ACC112 (cell line): Measurements from ENCODE around the gene SNX25.
"Not testable (repeated sequence)": the region's sequence is repeated elsewhere in the genome, so short reads cannot be mapped to it uniquely, and the experiment has no call there.

Source experiments
- H2AFZ ChIP-seq: fragments of 200-600 bp; sonication (generic); one replicate; pipeline ENCODE4 v1.6.0; 2017; ENCODE audit warnings: antibody characterized with exemption, low read length; ENCODE audit not compliant: unreplicated experiment
- H3K27ac ChIP-seq: fragments of 200-600 bp; sonication (generic); 2 replicates; pipeline ENCODE4 v1.5.1; 2014; ENCODE audit warnings: low read depth, mild to moderate bottlenecking, antibody characterized with exemption, low read length, moderate library complexity
- H3K27me3 ChIP-seq: fragments of 200-600 bp; sonication (generic); 2 replicates; pipeline ENCODE4 v1.6.1; 2014; ENCODE audit warnings: mild to moderate bottlenecking, antibody characterized with exemption, low read length, moderate library complexity, mixed read lengths; ENCODE audit not compliant: insufficient read depth
- H3K36me3 ChIP-seq: fragments of 200-600 bp; sonication (generic); 2 replicates; pipeline ENCODE4 v1.6.1; 2016; ENCODE audit warnings: mild to moderate bottlenecking, antibody characterized with exemption, low read length, moderate library complexity, mixed read lengths; ENCODE audit not compliant: insufficient read depth
- H3K4me1 ChIP-seq: fragments of 200-600 bp; sonication (generic); one replicate; pipeline ENCODE4 v1.6.1; 2016; ENCODE audit warnings: low read length, mixed read lengths; ENCODE audit not compliant: insufficient read depth, unreplicated experiment, control insufficient read depth
- H3K4me3 ChIP-seq: fragments of 200-600 bp; sonication (generic); 2 replicates; pipeline ENCODE4 v1.5.1; 2014; ENCODE audit warnings: mild to moderate bottlenecking, low read depth, low read length
- H3K79me2 ChIP-seq: fragments of 200-600 bp; sonication (generic); one replicate; pipeline ENCODE4 v1.6.0; 2016; ENCODE audit warnings: low read length; ENCODE audit not compliant: control insufficient read depth, unreplicated experiment, insufficient read depth

SNX25 gene

DNA sequence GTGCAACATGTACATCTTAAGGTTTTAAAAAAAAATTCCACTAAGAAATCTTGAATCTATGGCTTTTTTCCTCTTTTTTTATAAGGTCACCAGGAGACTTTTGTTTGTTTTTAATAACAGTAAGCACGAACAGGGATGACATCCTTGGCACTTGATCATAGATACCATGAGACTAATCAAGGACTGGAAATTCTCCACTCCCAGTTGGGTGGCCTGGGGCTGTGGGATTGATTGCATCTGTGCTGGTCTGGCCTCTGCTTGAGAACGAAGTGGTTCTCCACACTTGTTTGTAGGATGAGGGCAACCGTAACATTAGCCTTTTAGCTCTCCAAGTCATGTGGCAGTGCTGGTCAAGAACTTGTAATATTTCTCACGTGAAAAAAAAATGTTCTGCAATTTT, 35.4 kb downstream of the SNX25 start:
- Histone ChIP-seq H3K27ac (no peak overlapping the region), H3K4me3 (no peak overlapping the region), H3K4me1 (peaks cover 24% of the 10 kb centered on the region), H3K27me3 (no peaks in the 10 kb centered on the region), H2AFZ (no peak overlapping the region), H3K36me3 (peaks cover 8% of the 10 kb centered on the region; the same call in 1 of the 2 replicates), H3K79me2 (peaks cover 29% of the 10 kb centered on the region)

GRCh38 chr4:185246453-185246852, 37.1 kb downstream of the SNX25 start:
- peaks cover 27% of the 10 kb centered on the region for H3K4me1 ChIP-seq
- no peak overlapping the region for H2AFZ ChIP-seq
- peaks cover 29% of the 10 kb centered on the region for H3K79me2 ChIP-seq
- H3K36me3 ChIP-seq: peaks cover 8% of the 10 kb centered on the region; the same call in 1 of the 2 replicates
- H3K4me3 ChIP-seq: peak overlapping the region; percentile 12; the same call in 1 of the 2 replicates
- no peak overlapping the region for H3K27ac ChIP-seq
- H3K27me3 ChIP-seq: no peaks in the 10 kb centered on the region

DNA sequence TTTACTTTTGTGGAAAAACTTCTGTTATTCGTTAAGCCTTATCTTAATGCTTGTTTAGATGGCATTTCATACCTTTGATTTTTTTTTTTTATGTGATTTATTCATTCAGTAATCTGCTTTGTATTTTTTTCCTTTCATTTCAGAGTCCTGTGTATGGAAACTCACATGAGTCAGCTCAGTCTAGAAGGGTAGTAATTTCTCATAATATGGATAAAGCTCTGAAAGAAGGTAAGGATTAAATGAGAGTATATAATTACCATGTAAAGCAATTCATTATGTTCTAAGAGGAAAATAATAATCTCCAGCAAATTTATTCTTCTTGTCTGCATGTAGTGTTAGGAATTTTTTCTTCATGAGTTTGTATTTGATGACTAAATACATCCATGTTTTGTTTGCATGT, 37.8 kb downstream of the SNX25 start:
- Histone ChIP-seq H3K79me2 (peaks cover 27% of the 10 kb centered on the region), H3K27ac (no peak overlapping the region), H2AFZ (no peak overlapping the region), H3K36me3 (peaks cover 3% of the 10 kb centered on the region; the same call in 1 of the 2 replicates), H3K4me3 (peak overlapping the region; percentile 12; the same call in 1 of the 2 replicates), H3K4me1 (peaks cover 28% of the 10 kb centered on the region), H3K27me3 (no peaks in the 10 kb centered on the region)

GRCh38 chr4:185248393-185249039, 39.1 kb downstream of the SNX25 start:
- H3K36me3 ChIP-seq: peaks cover 3% of the 10 kb centered on the region; the same call in 1 of the 2 replicates
- peaks cover 18% of the 10 kb centered on the region for H3K79me2 ChIP-seq
- H3K27me3 ChIP-seq: no peaks in the 10 kb centered on the region
- H2AFZ ChIP-seq: no peak overlapping the region
- H3K4me3 ChIP-seq: no peak overlapping the region
- peaks cover 20% of the 10 kb centered on the region for H3K4me1 ChIP-seq
- H3K27ac ChIP-seq: no peak overlapping the region

DNA sequence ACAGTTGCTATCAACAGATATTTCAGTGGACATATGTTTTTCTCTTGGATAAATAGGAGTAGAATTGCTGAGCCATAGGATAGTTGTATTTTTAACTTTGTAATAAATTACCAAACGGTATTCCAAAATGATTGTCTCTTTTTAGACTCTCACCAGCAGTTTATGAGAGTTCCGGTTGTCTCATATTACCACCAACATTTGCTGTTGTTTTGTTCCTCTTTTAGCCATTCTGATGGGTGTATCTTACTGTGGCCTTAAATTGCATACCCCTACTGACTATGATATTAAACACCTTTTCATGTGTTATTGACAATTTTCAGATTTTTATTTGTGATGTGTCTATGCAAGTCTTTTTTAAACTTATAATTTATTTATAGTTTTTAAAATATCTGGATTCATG, 39.7 kb downstream of the SNX25 start:
- H3K27me3 ChIP-seq: no peaks in the 10 kb centered on the region
- H3K4me1 ChIP-seq: peaks cover 21% of the 10 kb centered on the region
- peaks cover 13% of the 10 kb centered on the region for H3K79me2 ChIP-seq
- H3K27ac ChIP-seq: no peak overlapping the region
- no peak overlapping the region for H3K4me3 ChIP-seq
- H2AFZ ChIP-seq: no peak overlapping the region
- peaks cover 3% of the 10 kb centered on the region for H3K36me3 ChIP-seq

DNA sequence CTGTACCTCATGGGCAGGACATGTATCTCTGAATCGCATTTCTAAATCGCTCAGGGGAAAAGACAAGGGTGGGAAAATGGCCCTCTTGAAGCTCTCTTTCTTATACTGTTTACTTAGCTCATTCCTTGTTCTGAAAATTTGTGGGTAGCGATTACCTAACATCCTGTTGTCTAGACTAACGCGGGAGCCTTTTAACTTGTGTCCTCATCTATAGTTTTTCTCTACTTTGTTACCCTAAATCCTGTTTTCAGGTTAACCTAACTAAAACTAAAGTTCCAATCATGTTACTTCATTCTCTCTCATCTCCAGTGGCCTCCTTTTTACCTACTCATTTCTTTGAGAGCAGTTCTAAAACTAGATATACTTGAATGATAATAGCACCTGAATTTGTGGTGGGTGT, 45.0 kb downstream of the SNX25 start:
- H3K4me1 ChIP-seq: peaks cover 43% of the 10 kb centered on the region
- H3K27ac ChIP-seq: no peak overlapping the region
- H3K36me3 ChIP-seq: no peaks in the 10 kb centered on the region; the same call in none of the 2 replicates
- H3K79me2 ChIP-seq: no peaks in the 10 kb centered on the region
- no peaks in the 10 kb centered on the region for H3K27me3 ChIP-seq
- H2AFZ ChIP-seq: no peak overlapping the region
- H3K4me3 ChIP-seq: no peak overlapping the region

DNA sequence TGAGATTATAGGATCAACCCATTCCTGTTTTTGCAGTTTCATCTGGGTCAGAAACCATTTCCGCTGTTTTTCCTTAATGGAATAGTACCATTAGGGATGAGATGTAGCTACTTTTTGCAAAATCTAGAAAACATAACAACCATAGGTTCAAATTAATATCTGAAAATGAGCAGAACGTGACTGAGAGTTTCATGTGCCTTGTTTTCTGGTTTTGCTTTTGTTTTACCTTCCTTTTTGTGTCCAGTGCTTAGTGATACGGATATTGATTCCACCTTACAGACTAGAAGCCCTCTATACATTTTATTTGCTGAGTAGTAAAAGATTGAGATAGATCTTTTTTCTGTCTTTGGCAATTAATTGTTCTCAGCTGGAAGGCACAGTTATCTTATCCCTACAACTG, 46.5 kb downstream of the SNX25 start:
- no peaks in the 10 kb centered on the region for H3K79me2 ChIP-seq
- H3K4me3 ChIP-seq: peak overlapping the region; percentile 4; the same call in 1 of the 2 replicates
- no peaks in the 10 kb centered on the region for H3K27me3 ChIP-seq
- H3K36me3 ChIP-seq: no peaks in the 10 kb centered on the region; the same call in none of the 2 replicates
- H2AFZ ChIP-seq: no peak overlapping the region
- peaks cover 43% of the 10 kb centered on the region for H3K4me1 ChIP-seq
- H3K27ac ChIP-seq: no peak overlapping the region

DNA sequence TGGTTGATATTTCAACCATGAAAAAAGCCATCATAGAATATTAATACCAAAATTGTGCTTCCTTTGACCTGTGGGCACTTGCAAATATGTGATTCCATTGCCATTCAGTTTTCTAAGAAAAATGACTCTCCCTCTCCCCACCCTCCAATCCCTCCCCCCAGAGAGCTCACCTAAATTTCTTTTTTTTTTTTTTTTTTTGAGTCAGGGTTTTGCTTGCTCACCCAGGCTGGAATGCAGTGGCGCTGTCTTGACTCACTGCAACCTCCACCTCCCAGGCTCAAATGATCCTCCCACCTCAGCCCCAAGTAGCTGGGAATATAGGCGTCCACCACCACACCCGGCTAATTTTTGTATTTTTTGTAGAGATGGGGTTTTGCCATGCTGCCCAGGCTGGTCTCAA, 47.0 kb downstream of the SNX25 start:
- H3K36me3 ChIP-seq: no peaks in the 10 kb centered on the region; the same call in none of the 2 replicates
- H3K4me3 ChIP-seq: peak overlapping the region; percentile 4; the same call in 1 of the 2 replicates
- no peaks in the 10 kb centered on the region for H3K27me3 ChIP-seq
- peaks cover 40% of the 10 kb centered on the region for H3K4me1 ChIP-seq
- H2AFZ ChIP-seq: no peak overlapping the region
- no peaks in the 10 kb centered on the region for H3K79me2 ChIP-seq
- H3K27ac ChIP-seq: peak overlapping the region; percentile 55

DNA sequence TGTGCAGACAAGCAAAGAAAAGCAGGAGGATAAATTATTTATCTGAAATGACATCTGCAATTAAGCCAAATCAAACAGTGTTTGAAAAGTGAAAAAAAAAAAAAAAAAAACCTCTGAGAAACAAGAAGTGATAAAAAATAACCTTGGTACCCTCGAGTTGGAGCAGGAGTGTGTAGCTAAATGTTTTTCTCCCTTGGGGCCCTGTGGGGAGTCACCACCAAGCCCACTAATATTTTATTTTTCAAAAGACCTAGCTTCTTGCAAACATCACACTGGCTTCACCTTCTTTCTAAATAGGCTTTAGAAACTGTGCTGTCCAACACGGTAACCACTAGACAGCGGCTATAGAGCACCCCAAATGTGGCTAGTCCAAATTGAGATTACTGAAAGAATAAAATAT, 47.7 kb downstream of the SNX25 start:
- no peak overlapping the region for H3K4me3 ChIP-seq
- H2AFZ ChIP-seq: no peak overlapping the region
- no peaks in the 10 kb centered on the region for H3K79me2 ChIP-seq
- peak overlapping the region; percentile 55 for H3K27ac ChIP-seq
- no peaks in the 10 kb centered on the region; the same call in none of the 2 replicates for H3K36me3 ChIP-seq
- no peaks in the 10 kb centered on the region for H3K27me3 ChIP-seq
- H3K4me1 ChIP-seq: peaks cover 38% of the 10 kb centered on the region

DNA sequence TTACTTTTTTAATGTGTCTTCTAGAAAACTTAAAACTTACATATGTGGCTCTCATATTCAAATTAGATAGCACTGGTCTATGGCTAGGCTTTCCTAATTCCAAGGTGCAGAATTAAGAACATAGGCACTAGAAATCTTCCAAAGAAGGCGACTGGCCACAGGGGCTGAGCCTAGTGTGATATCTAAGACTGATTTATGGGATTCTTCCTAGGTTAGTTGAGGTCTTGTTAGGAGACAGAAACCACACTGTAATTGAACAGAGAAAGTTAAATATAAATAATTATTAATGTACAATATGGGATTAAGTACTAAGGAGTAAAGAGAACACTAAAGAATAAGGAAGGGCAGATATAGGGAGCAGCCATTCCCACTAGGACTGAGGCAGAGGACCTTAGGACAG, 48.3 kb downstream of the SNX25 start:
- Histone ChIP-seq H3K4me1 (peaks cover 38% of the 10 kb centered on the region), H3K4me3 (no peak overlapping the region)

DNA sequence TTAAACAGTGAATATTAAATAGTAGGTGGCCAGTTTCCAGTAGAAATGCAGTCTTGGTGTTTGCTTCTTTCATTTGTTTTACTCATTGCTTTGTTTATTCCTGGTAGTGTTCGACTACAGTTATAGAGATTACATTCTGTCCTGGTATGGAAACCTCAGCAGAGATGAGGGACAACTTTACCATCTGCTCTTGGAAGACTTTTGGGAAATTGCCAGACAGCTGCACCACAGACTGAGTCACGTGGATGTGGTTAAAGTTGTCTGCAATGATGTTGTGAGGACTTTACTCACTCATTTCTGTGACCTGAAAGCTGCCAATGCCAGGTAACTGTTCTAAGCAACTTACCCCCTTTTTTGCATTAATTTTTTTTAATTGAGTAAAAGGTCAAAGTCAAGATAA, 49.3 kb downstream of the SNX25 start:
- Histone ChIP-seq H3K27ac (peak overlapping the region; percentile 12), H3K4me1 (peaks cover 38% of the 10 kb centered on the region)
- not testable (repeated sequence) for H3K36me3 ChIP-seq, H3K79me2 ChIP-seq, H3K27me3 ChIP-seq, H3K4me3 ChIP-seq, H2AFZ ChIP-seq

More for the DNA sequence above, 48.3 kb downstream of the SNX25 start:
- H3K79me2 ChIP-seq: no peaks in the 10 kb centered on the region
- no peak overlapping the region for H2AFZ ChIP-seq
- no peaks in the 10 kb centered on the region for H3K27me3 ChIP-seq
- H3K27ac ChIP-seq: no peak overlapping the region
- no peaks in the 10 kb centered on the region; the same call in none of the 2 replicates for H3K36me3 ChIP-seq
